NCI-H526 treated with DMSO at 0.1 percent for 48 hours (cell line): ENCODE results near the gene MAPK14.

ENCODE experiments used
- DNase-seq: peaks from one replicate; lab custom pipeline; 2025; lab: John Stamatoyannopoulos, UW

MAPK14 gene

GRCh38 chr6:36138667-36139066 is 111.1 kb downstream of the MAPK14 start:
- DNase-seq = no peak

GRCh38 chr6:36139431-36139830 is 111.8 kb downstream of the MAPK14 start:
- no peak for DNase-seq

- no peak for DNase-seq
These were observed 112.5 kb downstream of the MAPK14 start for GRCh38 chr6:36139991-36140710.

GRCh38 chr6:36141091-36141490 is 113.5 kb downstream of the MAPK14 start:
- DNase-seq = no peak

GRCh38 chr6:36141961-36142360 is 114.4 kb downstream of the MAPK14 start:
- no peak for DNase-seq

- no peak for DNase-seq
These were observed 115.6 kb downstream of the MAPK14 start for GRCh38 chr6:36142971-36143838.

- no peak for DNase-seq
These were observed 117.9 kb downstream of the MAPK14 start for GRCh38 chr6:36145495-36145894.

- DNase-seq = no peak
These were observed 119.7 kb downstream of the MAPK14 start for GRCh38 chr6:36147294-36147693.

GRCh38 chr6:36149476-36149875 is 121.9 kb downstream of the MAPK14 start:
- DNase-seq = no peak

GRCh38 chr6:36150283-36150682 is 122.7 kb downstream of the MAPK14 start:
- no peak for DNase-seq

GRCh38 chr6:36154286-36154685 is 126.7 kb downstream of the MAPK14 start:
- DNase-seq = no peak

- no peak for DNase-seq
These were observed 128.1 kb downstream of the MAPK14 start for GRCh38 chr6:36155662-36156061.

- DNase-seq = no peak
These were observed 132.6 kb downstream of the MAPK14 start for GRCh38 chr6:36160147-36160760.
